Lower lobe of right lung (tissue), 2 donors: ENCODE measurements around the gene ZNF22. TPM values are rescaled to one million over a fixed set of nuclear protein-coding genes. Genes with fewer than 3 reads are reported as not detected.

Source experiments
- ATAC-seq, 2 donors: fragments of 200-7000 bp; cut with Tn5 transposase; one replicate each; pipeline ENCODE4 v1.9.1; 2020 to 2022; ENCODE audit warnings: mild to moderate bottlenecking in 2 of 2, moderate library complexity in 2 of 2
- DNase-seq: peaks from one replicate; pipeline ENCODE4 v3.0.0-alpha.2; 2020
- H3K27ac ChIP-seq: fragments of 200-600 bp; one replicate; pipeline ENCODE4 v1.8.0; 2022
- H3K27me3 ChIP-seq: fragments of 200-600 bp; one replicate; pipeline ENCODE4 v1.8.0; 2022; ENCODE audit warnings: low read depth
- H3K36me3 ChIP-seq: fragments of 200-600 bp; one replicate; pipeline ENCODE4 v1.8.0; 2022; ENCODE audit warnings: mild to moderate bottlenecking
- H3K4me1 ChIP-seq: fragments of 200-600 bp; one replicate; pipeline ENCODE4 v1.8.0; 2022
- H3K4me3 ChIP-seq: fragments of 200-600 bp; one replicate; pipeline ENCODE4 v1.8.0; 2022; ENCODE audit warnings: mild to moderate bottlenecking
- H3K9me3 ChIP-seq: fragments of 200-600 bp; one replicate; pipeline ENCODE4 v1.8.0; 2022
- intact Hi-C: fragments of 100-400 bp; cut with DNase I; formaldehyde crosslinking; loops from one replicate; pipeline ENCODE4 v1.11.0; 2022
- total RNA-seq: library from RNA; stranded (reverse); fragmentation: NEBNext Ultra II Directional; extraction: Animal tissue kit (Norgen Biotek cat#: 25700); gene quantifications from one replicate; pipeline ENCODE4 v1.2.1, GENCODE V29; 2021
- TF ChIP-seq, protein P1 (sequence below): fragments of 200-600 bp; IDR thresholded peaks from one replicate; pipeline ENCODE4 v1.8.0; 2022; ENCODE audit warnings: antibody characterized with exemption, mild to moderate bottlenecking
- donor health status: DM: no; HTN: yes; CAD: no; lungs with severe emphysema.

Gene ZNF22
- total RNA-seq, 1 donor from 2014 or later = 22.1 TPM

DNA sequence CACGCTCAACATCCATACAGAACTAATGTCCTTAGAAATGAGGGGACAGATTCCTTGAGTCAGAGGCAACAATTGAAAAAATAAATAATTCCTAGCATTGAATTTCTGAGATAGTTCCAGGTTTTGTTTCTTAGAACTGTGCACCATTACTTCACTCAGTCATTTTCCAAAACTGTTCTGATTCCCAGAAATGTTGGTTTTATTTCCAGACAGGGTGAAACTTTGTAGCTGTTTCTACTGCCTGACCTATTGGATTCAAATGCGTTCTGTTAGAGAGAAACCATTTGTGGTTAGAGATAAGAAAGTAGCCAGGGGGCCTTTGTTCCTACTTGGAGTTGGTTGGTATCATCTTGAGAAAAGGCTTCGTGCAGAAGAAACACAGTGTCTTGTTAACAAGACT lies 14.1 kb upstream of the ZNF22 start:
- peaks cover 69% of the 10 kb centered on the region for H3K4me1 ChIP-seq

DNA sequence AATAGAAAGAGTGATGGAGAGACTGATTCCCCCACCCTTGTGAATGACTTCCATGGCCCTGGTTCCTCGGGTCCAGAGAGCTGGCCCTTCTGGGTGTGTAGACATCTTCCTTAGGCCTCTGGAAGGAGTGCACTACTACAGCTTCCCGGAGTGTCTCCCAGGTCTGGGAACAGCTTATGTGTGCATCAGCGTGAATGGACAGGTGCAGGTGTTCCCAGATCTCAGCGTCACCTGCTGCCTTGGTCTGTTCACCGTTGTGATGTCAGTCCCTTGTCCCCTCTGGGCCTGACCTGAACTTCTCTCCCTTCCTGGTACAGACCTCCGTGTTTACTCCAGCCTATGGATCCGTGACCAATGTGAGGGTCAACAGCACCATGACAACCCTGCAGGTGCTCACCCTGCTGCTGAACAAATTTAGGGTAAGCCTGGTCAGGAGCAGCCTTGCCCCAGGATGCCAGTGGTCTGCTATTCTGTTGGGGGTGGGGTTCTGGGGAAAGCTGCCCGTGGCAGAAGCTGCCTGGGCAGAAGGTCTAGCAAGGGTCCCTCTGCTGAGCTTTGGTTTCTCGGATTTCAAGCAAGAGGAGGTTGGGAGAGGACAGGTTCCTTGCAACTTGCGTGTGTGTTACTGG lies 11.7 kb upstream of the ZNF22 start:
- Histone ChIP-seq H3K27ac (no peak overlapping the region), H3K9me3 (no peaks in the 10 kb centered on the region), H3K4me1 (peaks cover 66% of the 10 kb centered on the region), H3K36me3 (peaks cover 79% of the 10 kb centered on the region), H3K27me3 (no peaks in the 10 kb centered on the region), H3K4me3 (no peak overlapping the region)
- intact Hi-C loops = no loop called here
- TF ChIP-seq, protein P1, sequence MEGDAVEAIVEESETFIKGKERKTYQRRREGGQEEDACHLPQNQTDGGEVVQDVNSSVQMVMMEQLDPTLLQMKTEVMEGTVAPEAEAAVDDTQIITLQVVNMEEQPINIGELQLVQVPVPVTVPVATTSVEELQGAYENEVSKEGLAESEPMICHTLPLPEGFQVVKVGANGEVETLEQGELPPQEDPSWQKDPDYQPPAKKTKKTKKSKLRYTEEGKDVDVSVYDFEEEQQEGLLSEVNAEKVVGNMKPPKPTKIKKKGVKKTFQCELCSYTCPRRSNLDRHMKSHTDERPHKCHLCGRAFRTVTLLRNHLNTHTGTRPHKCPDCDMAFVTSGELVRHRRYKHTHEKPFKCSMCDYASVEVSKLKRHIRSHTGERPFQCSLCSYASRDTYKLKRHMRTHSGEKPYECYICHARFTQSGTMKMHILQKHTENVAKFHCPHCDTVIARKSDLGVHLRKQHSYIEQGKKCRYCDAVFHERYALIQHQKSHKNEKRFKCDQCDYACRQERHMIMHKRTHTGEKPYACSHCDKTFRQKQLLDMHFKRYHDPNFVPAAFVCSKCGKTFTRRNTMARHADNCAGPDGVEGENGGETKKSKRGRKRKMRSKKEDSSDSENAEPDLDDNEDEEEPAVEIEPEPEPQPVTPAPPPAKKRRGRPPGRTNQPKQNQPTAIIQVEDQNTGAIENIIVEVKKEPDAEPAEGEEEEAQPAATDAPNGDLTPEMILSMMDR = no peak
- DNase-seq = no peak
- ATAC-seq = no peak

More for the DNA sequence above, 14.1 kb upstream of the ZNF22 start:
- intact Hi-C loops = no loop called here
- Histone ChIP-seq H3K4me3 (no peak overlapping the region), H3K27me3 (no peaks in the 10 kb centered on the region), H3K36me3 (peaks cover 58% of the 10 kb centered on the region), H3K27ac (peak overlapping the region; percentile 72), H3K9me3 (no peaks in the 10 kb centered on the region)
- ATAC-seq (no peak), DNase-seq (no peak)
- TF ChIP-seq, protein P1 = no peak

DNA sequence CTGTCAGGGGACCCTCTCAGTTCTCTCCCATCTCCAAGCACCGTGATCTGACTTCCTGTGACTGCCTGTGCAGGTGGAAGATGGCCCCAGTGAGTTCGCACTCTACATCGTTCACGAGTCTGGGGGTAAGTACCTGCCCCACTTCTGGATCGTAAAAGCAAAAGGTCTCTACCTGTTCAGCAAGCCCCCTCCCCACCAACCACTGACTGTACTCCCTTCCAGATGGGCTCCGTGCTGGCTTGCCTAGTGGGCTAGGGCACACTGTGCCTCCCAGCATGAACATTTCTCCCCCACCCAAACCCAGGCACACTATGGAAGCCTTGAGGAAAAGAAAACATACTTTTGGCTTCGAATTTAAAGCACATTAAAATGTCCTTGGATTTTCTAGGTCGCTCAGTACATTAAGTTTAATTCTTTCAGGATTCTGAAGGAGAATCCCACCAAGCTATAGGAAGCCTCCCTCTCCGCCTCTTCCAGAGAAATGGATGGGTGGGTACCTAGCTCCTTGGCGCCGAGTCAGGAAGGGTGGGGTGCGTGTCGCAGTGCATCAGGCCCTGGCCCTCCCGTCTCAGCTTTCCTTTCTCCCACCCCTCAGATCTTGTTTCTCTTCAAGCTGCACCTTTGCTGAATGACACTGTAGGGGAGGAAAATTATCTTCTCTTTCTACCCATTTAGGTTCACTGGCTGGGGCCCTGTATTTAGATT lies 11.0 kb upstream of the ZNF22 start:
- Histone ChIP-seq H3K9me3 (no peaks in the 10 kb centered on the region), H3K27me3 (no peaks in the 10 kb centered on the region), H3K27ac (peak overlapping the region; percentile 41), H3K4me3 (no peak overlapping the region), H3K4me1 (peaks cover 66% of the 10 kb centered on the region), H3K36me3 (peaks cover 79% of the 10 kb centered on the region)
- intact Hi-C loops = no loop called here
- TF ChIP-seq, protein P1 = no peak
- DNase-seq = no peak
- ATAC-seq = no peak

DNA sequence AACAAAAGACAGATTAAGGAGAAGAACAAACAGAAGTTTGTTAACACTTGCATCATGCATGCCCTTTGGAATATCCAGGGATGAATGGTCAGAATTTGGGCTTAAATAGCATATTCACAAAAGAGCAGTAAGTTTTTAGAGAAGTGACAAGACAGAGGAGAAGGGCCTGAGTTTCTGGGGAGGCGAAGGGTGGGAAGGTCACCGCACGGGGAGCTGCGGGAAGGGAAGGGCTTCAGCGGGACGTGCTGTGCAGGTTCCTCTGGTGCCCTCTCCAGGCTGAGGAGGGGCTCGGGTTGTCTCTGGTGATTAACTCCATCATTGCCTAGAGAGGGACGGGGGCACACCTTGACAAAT lies 10.4 kb upstream of the ZNF22 start:
- ATAC-seq (no peak), DNase-seq (no peak)
- Histone ChIP-seq H3K27ac (peak overlapping the region; percentile 41), H3K27me3 (no peaks in the 10 kb centered on the region), H3K4me1 (peaks cover 66% of the 10 kb centered on the region), H3K36me3 (peaks cover 74% of the 10 kb centered on the region), H3K9me3 (no peaks in the 10 kb centered on the region), H3K4me3 (no peak overlapping the region)
- TF ChIP-seq, protein P1 = peak; percentile 25
- intact Hi-C loops = no loop called here

DNA sequence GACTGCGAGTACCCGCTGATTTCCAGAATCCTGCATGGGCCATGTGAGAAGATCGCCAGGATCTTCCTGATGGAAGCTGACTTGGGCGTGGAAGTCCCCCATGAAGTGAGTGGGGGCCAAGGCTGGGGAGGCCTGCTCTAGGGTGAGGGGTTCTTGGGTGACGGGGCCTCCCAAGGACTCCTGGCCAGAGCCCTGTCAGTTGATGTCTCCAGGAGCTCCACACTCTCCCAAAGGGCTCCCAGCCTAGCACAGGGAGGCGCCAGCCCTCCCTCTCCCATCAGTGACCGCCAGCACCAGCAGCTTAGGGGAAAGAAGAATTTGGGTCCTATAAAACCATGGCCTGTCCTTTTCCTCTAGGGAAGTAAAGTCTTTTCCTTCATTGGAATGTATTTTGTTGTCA lies 9.8 kb upstream of the ZNF22 start:
- Histone ChIP-seq H3K27me3 (no peaks in the 10 kb centered on the region), H3K36me3 (peaks cover 70% of the 10 kb centered on the region), H3K9me3 (no peaks in the 10 kb centered on the region), H3K4me3 (no peak overlapping the region), H3K4me1 (peaks cover 66% of the 10 kb centered on the region), H3K27ac (no peak overlapping the region)
- DNase-seq = no peak
- TF ChIP-seq, protein P1 = no peak
- no peak for ATAC-seq
- intact Hi-C loops = no loop called here
